Calu3 (cell line): ENCODE measurements around the gene PSMD2. TPM values are rescaled to one million over a fixed set of nuclear protein-coding genes. Genes with fewer than 3 reads are reported as not detected.

Experiments used
- BruUV-seq: library from RNA; stranded (reverse); fragments of 400-500 nt; replicated peaks from 2 replicates; lab custom pipeline; 2021; lab: Mats Ljungman, UMichigan
- CTCF ChIA-PET: fragments of 300-600 bp; sonication (Branson Sonifier 250); formaldehyde crosslinking; loops from one replicate; lab custom pipeline; 2022; ENCODE audit warnings: antibody characterized with exemption; lab: Charles Lee
- DNase-seq: peaks from one replicate; pipeline ENCODE4 v3.0.0; 2022
- H3K27ac Mint-ChIP-seq: one replicate; pipeline ENCODE4 v1.8.0; 2022; ENCODE audit warnings: mixed read lengths; ENCODE audit not compliant: unreplicated experiment
- H3K27me3 Mint-ChIP-seq: one replicate; pipeline ENCODE4 v1.8.0; 2022; ENCODE audit warnings: mixed read lengths; ENCODE audit not compliant: unreplicated experiment
- H3K36me3 Mint-ChIP-seq: one replicate; pipeline ENCODE4 v1.8.0; 2022; ENCODE audit warnings: mild to moderate bottlenecking, moderate library complexity, mixed read lengths; ENCODE audit not compliant: insufficient read depth, unreplicated experiment
- H3K4me1 Mint-ChIP-seq: one replicate; pipeline ENCODE4 v1.8.0; 2022; ENCODE audit warnings: mild to moderate bottlenecking, low read depth, mixed read lengths; ENCODE audit not compliant: unreplicated experiment
- H3K4me3 Mint-ChIP-seq: one replicate; pipeline ENCODE4 v1.8.0; 2022; ENCODE audit warnings: mild to moderate bottlenecking, low read depth, moderate library complexity, mixed read lengths; ENCODE audit not compliant: unreplicated experiment
- H3K9me3 Mint-ChIP-seq: one replicate; pipeline ENCODE4 v1.8.0; 2022; ENCODE audit warnings: low read depth, mixed read lengths; ENCODE audit not compliant: unreplicated experiment
- intact Hi-C: fragments of 100-400 bp; cut with micrococcal nuclease; formaldehyde crosslinking; loops from one replicate; pipeline ENCODE4 v1.10.0; 2022; ENCODE audit not compliant: unreplicated experiment
- total RNA-seq: library from RNA; stranded (reverse); gene quantifications from 2 replicates; pipeline ENCODE4 v1.2.3, GENCODE V29; 2022
- TF ChIP-seq, protein P1 (sequence below): fragments of 200-600 bp; IDR thresholded peaks from one replicate; pipeline ENCODE4 v1.8.0; 2022; ENCODE audit warnings: antibody characterized with exemption; ENCODE audit not compliant: unreplicated experiment

PSMD2 gene
- total RNA-seq, 1 experiment from 2014 or later: 530 TPM

GRCh38 chr3:184255291-184256039 lies 43.6 kb upstream of the PSMD2 start:
- no TSS peak for BruUV-seq
- DNase-seq: no peak
- H3K27me3 Mint-ChIP-seq: peaks cover 24% of the 10 kb centered on the region
- no peak overlapping the region for H3K4me3 Mint-ChIP-seq
- CTCF ChIA-PET: no interaction called here
- no peak overlapping the region for H3K27ac Mint-ChIP-seq
- H3K9me3 Mint-ChIP-seq: no peaks in the 10 kb centered on the region
- peaks cover 5% of the 10 kb centered on the region for H3K4me1 Mint-ChIP-seq
- TF ChIP-seq, protein P1, sequence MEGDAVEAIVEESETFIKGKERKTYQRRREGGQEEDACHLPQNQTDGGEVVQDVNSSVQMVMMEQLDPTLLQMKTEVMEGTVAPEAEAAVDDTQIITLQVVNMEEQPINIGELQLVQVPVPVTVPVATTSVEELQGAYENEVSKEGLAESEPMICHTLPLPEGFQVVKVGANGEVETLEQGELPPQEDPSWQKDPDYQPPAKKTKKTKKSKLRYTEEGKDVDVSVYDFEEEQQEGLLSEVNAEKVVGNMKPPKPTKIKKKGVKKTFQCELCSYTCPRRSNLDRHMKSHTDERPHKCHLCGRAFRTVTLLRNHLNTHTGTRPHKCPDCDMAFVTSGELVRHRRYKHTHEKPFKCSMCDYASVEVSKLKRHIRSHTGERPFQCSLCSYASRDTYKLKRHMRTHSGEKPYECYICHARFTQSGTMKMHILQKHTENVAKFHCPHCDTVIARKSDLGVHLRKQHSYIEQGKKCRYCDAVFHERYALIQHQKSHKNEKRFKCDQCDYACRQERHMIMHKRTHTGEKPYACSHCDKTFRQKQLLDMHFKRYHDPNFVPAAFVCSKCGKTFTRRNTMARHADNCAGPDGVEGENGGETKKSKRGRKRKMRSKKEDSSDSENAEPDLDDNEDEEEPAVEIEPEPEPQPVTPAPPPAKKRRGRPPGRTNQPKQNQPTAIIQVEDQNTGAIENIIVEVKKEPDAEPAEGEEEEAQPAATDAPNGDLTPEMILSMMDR: no peak
- H3K36me3 Mint-ChIP-seq: peaks cover 15% of the 10 kb centered on the region
- intact Hi-C loops: no loop called here

GRCh38 chr3:184257083-184257915 lies 41.7 kb upstream of the PSMD2 start:
- peaks cover 18% of the 10 kb centered on the region for H3K4me1 Mint-ChIP-seq
- no peak overlapping the region for H3K4me3 Mint-ChIP-seq
- no peak for DNase-seq
- intact Hi-C loops: no loop called here
- H3K27me3 Mint-ChIP-seq: peaks cover 42% of the 10 kb centered on the region
- BruUV-seq: no TSS peak
- H3K9me3 Mint-ChIP-seq: no peaks in the 10 kb centered on the region
- TF ChIP-seq, protein P1: no peak
- CTCF ChIA-PET: interaction anchor here (0.6 to 1.0 kb wide), 3 partner anchors 15 to 23 kb away, joined by 3 to 7 read pairs (median 4); no protein-coding TSS in a partner anchor
- no peak overlapping the region for H3K27ac Mint-ChIP-seq
- peaks cover 34% of the 10 kb centered on the region for H3K36me3 Mint-ChIP-seq

DNA sequence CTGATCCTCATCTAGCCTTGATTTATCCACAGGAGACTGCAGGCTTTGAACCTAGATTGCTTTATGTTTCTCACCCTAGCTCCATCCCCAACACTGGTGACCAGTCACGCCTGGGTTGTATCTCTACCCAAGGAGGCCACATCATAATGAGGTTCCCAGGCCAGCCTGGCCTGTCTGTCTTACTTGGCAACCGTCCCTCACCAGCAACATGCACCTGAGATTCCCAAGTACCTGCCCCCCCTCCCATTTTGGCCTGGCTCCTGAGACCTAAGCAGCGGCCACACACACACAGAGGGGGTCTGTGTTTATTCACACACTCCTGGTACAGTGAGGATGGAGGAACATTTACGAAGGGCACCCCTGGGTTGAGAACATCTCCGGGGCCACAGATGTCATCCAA lies 40.1 kb upstream of the PSMD2 start:
- H3K27me3 Mint-ChIP-seq: peaks cover 59% of the 10 kb centered on the region
- H3K27ac Mint-ChIP-seq: peak overlapping the region; percentile 46
- TSS peak; percentile 25 for BruUV-seq
- TF ChIP-seq, protein P1: no peak
- peaks cover 24% of the 10 kb centered on the region for H3K4me1 Mint-ChIP-seq
- CTCF ChIA-PET: no interaction called here
- DNase-seq: no peak
- no peaks in the 10 kb centered on the region for H3K9me3 Mint-ChIP-seq
- peaks cover 34% of the 10 kb centered on the region for H3K36me3 Mint-ChIP-seq
- peak overlapping the region; percentile 58 for H3K4me3 Mint-ChIP-seq
- intact Hi-C loops: no loop called here

GRCh38 chr3:184259396-184259877 lies 39.6 kb upstream of the PSMD2 start:
- Mint-ChIP-seq H3K9me3 (no peaks in the 10 kb centered on the region), H3K4me1 (peaks cover 24% of the 10 kb centered on the region), H3K4me3 (peak overlapping the region; percentile 58), H3K36me3 (peaks cover 34% of the 10 kb centered on the region), H3K27me3 (peaks cover 61% of the 10 kb centered on the region), H3K27ac (peak overlapping the region; percentile 46)
- no peak for DNase-seq
- intact Hi-C loops: no loop called here
- CTCF ChIA-PET: no interaction called here
- TF ChIP-seq, protein P1: no peak
- no TSS peak for BruUV-seq
